HG03097 (cell line): ENCODE measurements around the gene DYNC2I2.
"Not testable (repeated sequence)": the region's sequence is repeated elsewhere in the genome, so short reads cannot be mapped to it uniquely, and the experiment has no call there.

ENCODE experiments used
- ATAC-seq: cut with Tn5 transposase; IDR thresholded peaks from one replicate; pipeline ENCODE4 v1.9.1; 2021; ENCODE audit not compliant: unreplicated experiment, low FRiP score

Gene DYNC2I2

DNA sequence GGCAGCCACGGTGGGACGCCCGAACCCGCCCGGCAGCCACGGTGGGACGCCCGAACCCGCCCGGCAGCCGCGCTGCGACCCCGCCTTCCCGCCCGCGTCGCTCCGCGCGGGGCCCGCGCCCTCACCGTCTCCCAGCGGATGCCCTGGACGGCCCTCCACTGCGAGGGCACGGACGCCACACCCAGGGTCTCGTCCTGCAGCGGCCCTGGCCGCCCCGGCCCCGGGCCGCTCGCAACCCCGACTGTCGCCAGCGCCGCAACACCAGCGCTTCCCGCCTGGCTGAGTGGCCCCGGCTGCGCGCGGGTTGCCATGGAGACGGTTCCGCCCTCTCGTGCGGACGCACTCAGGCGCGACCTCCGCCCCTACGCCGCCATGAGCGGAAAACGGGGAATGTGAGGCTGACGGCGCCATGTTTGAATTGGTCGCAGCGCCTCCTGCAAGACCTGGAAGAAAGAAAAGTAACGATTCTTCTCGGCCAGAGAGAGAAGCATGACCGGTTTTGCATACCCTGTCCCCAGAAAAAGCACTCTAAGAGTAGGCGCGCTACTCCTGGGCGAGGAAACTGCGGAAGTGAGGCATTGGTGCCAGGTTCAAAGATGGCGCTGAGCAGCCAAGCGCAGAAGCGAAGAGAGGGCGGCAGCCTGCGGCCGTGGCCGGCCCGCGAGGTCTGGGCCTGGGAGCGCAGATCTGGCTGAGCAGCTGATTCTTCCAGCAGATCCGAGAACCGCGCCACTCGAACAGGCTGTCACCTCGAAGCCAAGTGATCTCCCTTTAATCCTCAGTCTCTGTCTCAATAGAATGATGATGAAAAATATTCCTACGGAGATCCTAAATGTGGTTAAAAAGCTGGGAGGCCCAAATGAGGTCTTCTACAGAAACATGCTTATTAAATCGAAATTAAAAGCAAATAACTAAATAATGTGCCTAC, at the start of gene DYNC2I2:
Gene DYNC2I2 (minus strand): TSS at position 432 of the 928 bp plus-strand sequence. CDS start 121 bp downstream, at position 311.
- peak; percentile 54 for ATAC-seq

DNA sequence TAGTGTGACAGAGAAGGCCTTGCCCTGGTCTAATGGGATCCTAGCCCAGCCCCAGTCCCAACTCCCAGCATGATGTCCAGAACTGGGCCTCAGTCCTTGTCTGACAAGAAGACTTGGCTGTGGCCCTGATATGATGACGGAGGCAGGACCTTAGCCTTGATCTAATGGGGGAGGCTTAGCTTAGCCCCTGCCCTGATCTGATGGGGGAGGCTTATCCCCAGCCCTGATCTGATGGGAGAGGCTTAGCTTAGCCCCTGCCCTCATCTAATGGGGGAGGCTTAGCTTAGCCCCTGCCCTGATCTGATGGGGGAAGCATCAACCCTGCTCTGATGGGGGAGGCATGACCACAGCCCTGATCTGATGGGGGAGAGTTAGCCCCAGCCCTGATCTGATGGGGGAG, 49.4 kb upstream of the DYNC2I2 start:
- no peak for ATAC-seq

- ATAC-seq: no peak
These were observed 48.7 kb upstream of the DYNC2I2 start for GRCh38 chr9:128705051-128705965.

- ATAC-seq: no peak
These were observed 47.7 kb upstream of the DYNC2I2 start for GRCh38 chr9:128704356-128704670.

DNA sequence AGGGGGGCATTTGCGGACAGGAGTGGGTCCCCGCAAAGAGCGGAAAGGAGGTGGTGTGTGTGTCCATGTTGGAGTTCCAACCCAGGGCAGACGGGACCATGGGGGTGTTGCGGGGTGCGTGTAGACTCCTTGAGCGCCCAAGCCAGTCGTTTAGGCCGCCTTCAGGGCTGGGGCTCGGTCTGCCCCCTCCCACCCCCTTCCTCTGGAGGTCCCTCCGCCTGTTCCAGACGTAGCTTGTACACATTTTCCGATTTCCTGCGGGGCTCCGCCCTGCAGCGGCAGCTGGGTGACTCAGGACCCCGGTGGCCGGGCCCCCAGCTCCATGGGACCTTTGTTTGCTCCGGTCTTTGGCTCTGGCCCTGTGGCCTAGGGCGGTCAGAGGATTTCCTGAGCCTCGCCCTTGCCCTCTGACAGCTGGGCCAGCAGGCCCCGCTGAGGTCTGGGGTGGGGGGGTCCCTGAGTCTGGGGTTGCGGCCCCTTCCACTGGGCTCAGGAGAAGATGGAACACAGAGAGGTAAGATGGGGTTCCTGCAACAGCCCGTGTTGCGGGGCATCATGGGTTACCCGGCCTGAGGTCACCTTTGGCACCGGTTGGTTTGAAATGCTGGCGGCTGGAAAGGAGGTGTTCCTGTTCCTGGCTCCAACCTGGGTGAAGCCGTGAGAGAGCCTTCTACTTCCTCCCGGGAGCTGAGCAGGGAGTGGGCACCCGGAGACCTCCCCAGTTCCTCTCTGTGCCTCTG, 47.1 kb upstream of the DYNC2I2 start:
- no peak for ATAC-seq

- peak; percentile 2 for ATAC-seq
These were observed 46.4 kb upstream of the DYNC2I2 start for GRCh38 chr9:128702949-128703615.

DNA sequence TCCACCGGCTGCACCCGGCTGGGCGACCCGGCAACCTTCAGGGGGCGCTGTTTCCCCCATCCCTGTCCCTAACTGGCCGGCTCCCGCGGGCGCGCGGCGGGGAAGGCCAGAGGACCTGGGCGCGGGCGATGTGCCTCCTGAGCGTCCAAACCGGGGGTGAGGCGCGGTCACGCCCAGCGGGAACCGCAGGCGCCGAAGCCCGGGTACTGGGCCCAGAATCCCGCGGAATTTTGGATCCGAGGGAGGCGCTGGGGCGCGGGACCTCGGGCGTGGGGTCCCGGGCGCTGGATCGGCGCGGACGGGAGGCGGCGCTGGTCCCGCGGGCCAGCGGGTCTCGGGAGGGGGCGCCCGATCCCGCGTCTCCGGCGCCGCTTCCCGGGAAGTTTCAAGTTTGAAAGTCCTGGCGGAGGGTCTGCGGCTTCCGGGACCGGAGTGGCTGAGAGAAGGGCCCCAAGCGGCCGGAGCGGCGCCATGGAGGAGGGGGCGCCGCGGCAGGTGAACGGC, 45.9 kb upstream of the DYNC2I2 start, which contains the start of gene PKN3:
Gene PKN3 (plus strand): TSS at position 59 of the 504 bp plus-strand sequence. CDS start 413 bp downstream, at position 472.
- peak; percentile 57 for ATAC-seq

DNA sequence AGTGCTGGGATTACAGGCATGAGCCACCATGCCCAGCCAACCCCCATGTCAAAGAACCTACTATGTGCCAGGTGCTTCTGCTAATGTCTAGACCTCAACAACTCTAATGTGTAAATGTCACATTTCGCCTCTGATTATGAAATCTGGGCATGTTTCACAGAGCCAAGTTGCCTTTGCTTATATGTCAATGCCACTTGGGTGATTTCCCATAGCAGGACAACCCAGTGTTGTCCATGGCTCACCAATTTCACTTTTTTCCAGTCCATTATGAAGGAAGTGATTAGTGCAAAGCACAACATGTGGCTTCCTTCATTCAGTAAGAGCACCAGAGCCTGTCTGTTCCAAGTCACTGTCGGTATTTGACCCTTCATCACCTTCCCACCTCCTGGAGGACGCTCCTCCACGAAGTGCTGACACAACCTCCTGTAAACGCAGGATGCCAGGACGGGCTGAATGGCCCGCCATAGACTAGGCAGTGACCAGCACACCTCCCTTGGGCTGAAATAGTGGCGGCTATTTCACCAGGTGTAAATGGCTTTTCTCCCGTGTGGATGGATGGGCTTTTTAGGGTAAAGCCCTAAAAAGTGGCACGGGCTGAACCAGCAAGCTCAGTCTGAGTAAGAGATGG, 44.7 kb upstream of the DYNC2I2 start:
- ATAC-seq: no peak

DNA sequence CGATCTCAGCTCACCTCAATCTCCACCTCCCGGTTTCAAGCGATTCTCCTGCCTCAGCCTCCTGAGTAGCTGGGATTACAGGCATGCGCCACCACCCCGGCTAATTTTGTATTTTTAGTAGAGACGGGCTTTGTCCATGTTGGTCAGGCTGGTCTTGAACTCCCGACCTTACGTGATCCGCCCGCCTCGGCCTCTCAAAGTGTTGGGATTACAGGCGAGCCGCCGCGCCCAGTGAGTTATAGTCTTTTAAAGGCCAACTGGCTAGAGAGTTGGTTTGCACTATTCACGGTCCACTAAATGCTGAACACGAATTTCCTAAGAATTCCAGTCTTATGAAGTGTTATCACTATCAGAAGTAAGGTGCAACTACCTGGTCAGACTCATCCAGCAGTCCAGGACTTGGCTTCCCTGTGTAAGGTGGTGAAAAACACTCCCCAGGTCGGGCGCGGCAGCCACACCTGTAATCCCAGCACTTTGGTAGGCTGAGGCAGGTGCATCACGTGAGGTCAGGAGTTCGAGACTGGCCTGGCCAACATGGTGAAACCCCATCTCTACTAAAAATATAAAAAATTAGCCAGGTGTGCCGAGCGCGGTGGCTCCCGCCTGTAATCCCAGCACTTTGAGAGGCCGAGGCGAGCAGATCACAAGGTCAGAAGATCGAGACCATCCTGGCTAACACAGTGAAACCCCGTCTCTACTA, 42.6 kb upstream of the DYNC2I2 start:
- not testable (repeated sequence) for ATAC-seq

GRCh38 chr9:128696923-128697707, 40.5 kb upstream of the DYNC2I2 start:
- ATAC-seq: no peak

DNA sequence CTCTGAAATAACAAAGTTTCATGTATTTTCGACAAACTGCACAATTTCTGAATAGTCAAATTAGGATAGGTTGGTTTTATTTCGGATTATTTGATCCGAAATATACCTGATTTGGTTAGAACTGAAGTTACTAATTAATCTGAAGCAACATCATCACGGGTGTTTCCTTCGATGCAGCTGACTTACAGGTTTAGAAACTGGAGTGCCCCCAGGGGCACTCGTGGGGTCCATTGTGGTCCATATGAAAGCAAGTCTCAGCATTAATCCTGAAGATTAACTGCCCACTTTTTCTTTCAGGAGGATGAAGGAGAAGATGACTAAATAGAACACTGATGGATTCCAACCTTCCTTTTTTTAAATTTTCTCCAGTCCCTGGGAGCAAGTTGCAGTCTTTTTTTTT, 37.7 kb upstream of the DYNC2I2 start:
- no peak for ATAC-seq

DNA sequence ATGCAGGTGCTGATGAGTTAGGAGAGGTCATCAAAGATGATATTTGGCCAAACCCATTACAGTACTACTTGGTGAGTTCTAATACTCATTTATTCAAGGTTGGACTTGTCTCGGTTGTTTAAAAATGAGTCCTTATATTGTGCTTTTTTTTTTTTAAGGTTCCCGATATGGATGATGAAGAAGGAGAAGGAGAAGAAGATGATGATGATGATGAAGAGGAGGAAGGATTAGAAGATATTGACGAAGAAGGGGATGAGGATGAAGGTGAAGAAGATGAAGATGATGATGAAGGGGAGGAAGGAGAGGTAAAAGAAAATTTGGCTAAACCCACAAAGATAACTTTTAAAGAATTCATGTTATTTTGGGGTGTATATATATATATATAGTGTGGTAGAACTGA, 37.1 kb upstream of the DYNC2I2 start:
- ATAC-seq: not testable (repeated sequence)

- ATAC-seq: no peak
These were observed 34.0 kb upstream of the DYNC2I2 start for GRCh38 chr9:128690684-128691034.

DNA sequence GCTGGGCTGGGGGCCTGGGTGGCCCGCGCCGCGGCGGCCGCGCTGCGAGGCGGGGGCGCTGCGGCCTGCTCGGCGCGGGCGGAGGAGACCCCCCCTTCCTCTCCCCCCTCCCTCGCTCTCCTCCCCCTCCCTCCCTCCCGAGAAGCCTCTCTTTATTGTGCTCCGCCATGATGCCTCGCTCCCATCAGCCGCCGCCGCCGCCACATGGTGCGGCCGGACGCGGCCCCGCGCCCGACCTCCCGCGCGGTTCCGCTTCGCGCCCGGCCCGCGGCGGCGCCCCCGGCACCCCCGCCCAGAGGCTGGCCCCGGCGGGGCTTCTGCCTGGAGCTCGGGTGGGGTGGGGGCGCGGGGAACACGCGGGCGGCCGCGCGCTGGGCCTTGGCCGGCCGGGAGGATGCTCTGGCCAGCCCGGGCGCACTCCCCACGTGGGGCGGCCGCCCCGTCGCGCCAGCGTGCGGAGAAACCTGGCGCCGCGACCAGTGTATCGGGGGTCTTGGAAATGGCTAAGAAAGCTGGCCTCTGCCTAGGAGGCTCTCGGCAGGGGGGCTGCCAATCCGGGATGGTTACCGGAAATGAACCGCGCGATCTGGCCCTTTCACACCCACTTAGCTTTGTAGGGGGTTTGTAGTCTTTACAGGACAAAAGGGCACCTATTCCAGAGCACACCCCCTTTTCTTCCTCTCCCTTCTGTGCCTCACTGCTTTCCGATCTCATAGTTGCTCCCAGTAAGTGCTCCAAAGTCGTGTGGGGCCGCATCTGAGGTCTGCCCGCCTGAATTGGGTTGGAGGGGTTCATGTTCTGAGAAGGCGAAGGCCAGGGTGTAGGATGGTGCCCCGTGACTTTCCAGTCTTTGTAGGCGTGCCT, 33.4 kb upstream of the DYNC2I2 start:
- ATAC-seq: no peak

DNA sequence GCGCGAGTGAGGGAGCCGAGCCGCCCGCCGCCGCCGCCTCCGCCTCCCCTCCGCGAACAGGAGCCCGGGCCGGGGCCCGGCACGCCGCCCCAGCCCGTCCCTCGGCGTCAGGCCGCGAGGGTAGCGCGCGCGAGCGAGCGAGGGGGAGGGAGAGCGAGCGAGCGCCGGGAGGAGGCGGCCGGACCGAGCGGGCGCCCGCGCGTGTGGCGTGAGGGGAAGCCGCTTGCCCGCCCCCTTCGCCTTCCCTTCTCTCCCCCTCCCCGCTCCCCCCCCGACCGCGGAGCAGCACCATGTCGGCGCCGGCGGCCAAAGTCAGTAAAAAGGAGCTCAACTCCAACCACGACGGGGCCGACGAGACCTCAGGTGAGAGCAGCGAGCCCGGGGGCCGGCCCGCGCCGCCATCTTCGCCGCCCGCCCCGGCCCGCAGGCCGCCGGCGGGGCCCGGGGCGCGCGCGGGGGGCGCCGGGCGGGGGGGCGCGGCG, 32.7 kb upstream of the DYNC2I2 start:
- peak; percentile 11 for ATAC-seq

DNA sequence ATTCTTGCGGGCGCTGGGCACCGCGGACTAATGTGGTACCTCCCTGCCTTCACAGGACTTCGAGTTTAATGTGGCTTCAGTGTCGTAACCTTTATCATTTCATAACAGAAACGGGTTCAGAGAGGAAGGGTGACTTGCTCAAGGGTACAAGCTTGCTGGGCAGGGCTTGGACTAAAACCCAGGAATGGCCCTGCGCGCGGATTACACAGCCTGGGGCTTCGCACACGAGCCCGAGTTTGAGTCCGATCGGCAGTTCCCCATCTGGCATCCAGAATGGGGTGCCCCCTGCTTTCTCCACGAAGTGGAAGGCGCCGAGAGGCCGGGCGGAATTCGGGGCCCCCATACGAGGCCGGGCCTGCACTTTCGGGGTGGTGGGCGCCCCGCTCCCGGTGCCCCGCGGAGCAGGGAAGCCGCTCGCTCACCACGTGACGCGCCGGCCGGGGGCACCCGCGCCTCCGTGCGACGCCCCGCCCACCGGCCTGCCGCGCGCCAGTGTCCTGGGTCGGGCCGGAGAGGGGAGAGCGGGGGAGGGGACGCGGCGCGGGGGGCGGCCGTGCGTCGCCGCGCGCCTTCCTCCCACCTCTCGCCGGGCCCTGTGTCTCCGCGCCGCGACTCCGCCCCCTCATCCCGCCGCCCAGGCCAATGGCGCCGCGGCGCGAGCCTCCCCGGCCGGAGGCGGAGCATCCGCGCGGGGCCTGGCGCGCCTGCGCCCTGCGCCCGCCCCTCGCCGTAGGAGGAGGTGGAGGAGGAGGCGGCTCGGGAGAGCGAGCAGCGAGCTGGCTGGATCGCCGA, 32.0 kb upstream of the DYNC2I2 start, which contains the start of gene SET:
Gene SET (plus strand): TSS at position 722 of the 792 bp plus-strand sequence. CDS start 361 bp downstream, outside the sequence.
- peak; percentile 64 for ATAC-seq
